ENCODE results near the gene PARD6A. TPM values are rescaled to one million over a fixed set of nuclear protein-coding genes. Genes with fewer than 3 reads are reported as not detected.

The PARD6A gene
- total RNA-seq, 2 experiments from 2014 or later, result 4.5 to 4.7 TPM

GRCh38 chr16:67653128-67653788 is 7.5 kb upstream of the PARD6A start:
- no peaks in the 10 kb centered on the region for H3K27me3 Mint-ChIP-seq
- no peaks in the 10 kb centered on the region for H3K27me3 ChIP-seq (ENCODE audit: control insufficient read depth in 1 of 2, insufficient read depth in 2 of 2, low read length in 2 of 2)
- H3K27ac ChIP-seq (ENCODE audit: low read depth in 1 of 2, low read length in 2 of 2), result no peak overlapping the region
- no peak overlapping the region for H3K4me3 Mint-ChIP-seq
- no peaks in the 10 kb centered on the region for H3K9me3 ChIP-seq (ENCODE audit: control insufficient read depth in 1 of 2, insufficient read depth in 1 of 2, low read length in 2 of 2)
- DNase-seq, result peak in 1 of 14 experiments; percentile 38
- no peak overlapping the region for H3K4me3 ChIP-seq (ENCODE audit: low read length)
- no peak for TF ChIP-seq CTCF (IDR thresholded peaks at IDR 0.05)
- ChIA-PET CTCF (no interaction called here), POLR2A (no interaction called here)
- H3K36me3 ChIP-seq (ENCODE audit: insufficient read depth, low read length), result peaks cover 87% of the 10 kb centered on the region
- intact Hi-C loops (cut with DNase I, micrococcal nuclease), result no loop called here
- H3K4me1 ChIP-seq (ENCODE audit: insufficient read depth, low read length), result peaks cover 8% of the 10 kb centered on the region
- peaks cover 62% of the 10 kb centered on the region for H3K36me3 Mint-ChIP-seq (ENCODE audit: low read depth)
- H3K9me3 Mint-ChIP-seq, result no peaks in the 10 kb centered on the region
- no peak overlapping the region for H3K27ac Mint-ChIP-seq
- no peak for ATAC-seq (ENCODE audit: poor library complexity)
- H3K4me1 Mint-ChIP-seq (ENCODE audit: low read depth), result peaks cover 12% of the 10 kb centered on the region

- Histone ChIP-seq H3K4me1 (ENCODE audit: insufficient read depth, low read length) (peaks cover 14% of the 10 kb centered on the region), H3K27me3 (ENCODE audit: control insufficient read depth in 1 of 2, insufficient read depth in 2 of 2, low read length in 2 of 2) (no peaks in the 10 kb centered on the region), H3K27ac (ENCODE audit: low read depth in 1 of 2, low read length in 2 of 2) (no peak overlapping the region), H3K9me3 (ENCODE audit: control insufficient read depth in 1 of 2, insufficient read depth in 1 of 2, low read length in 2 of 2) (no peaks in the 10 kb centered on the region), H3K36me3 (ENCODE audit: insufficient read depth, low read length) (peaks cover 88% of the 10 kb centered on the region), H3K4me3 (ENCODE audit: low read length) (no peak overlapping the region)
- POLR2A ChIA-PET, result no interaction called here
- peak in 1 of 14 experiments; percentile 20 for DNase-seq
- H3K4me3 Mint-ChIP-seq, result no peak overlapping the region
- CTCF ChIA-PET, result no interaction called here
- H3K27ac Mint-ChIP-seq, result no peak overlapping the region
- intact Hi-C loops (cut with DNase I, micrococcal nuclease), result no loop called here
- peaks cover 59% of the 10 kb centered on the region for H3K36me3 Mint-ChIP-seq (ENCODE audit: low read depth)
- peaks cover 16% of the 10 kb centered on the region for H3K4me1 Mint-ChIP-seq (ENCODE audit: low read depth)
- H3K9me3 Mint-ChIP-seq, result no peaks in the 10 kb centered on the region
- H3K27me3 Mint-ChIP-seq, result no peaks in the 10 kb centered on the region
- no peak for TF ChIP-seq CTCF (IDR thresholded peaks at IDR 0.05)
- ATAC-seq (ENCODE audit: poor library complexity), result no peak
Observed at GRCh38 chr16:67653789-67654402, 6.9 kb upstream of the PARD6A start.

GRCh38 chr16:67654403-67654911 is 6.3 kb upstream of the PARD6A start:
- CTCF ChIA-PET, result no interaction called here
- ATAC-seq (ENCODE audit: poor library complexity) (no peak), DNase-seq (peak in 1 of 14 experiments; percentile 25)
- POLR2A ChIA-PET, result no interaction called here
- Histone ChIP-seq H3K36me3 (ENCODE audit: insufficient read depth, low read length) (peaks cover 82% of the 10 kb centered on the region), H3K4me1 (ENCODE audit: insufficient read depth, low read length) (peaks cover 20% of the 10 kb centered on the region), H3K4me3 (ENCODE audit: low read length) (no peak overlapping the region), H3K9me3 (ENCODE audit: control insufficient read depth in 1 of 2, insufficient read depth in 1 of 2, low read length in 2 of 2) (no peaks in the 10 kb centered on the region), H3K27me3 (ENCODE audit: control insufficient read depth in 1 of 2, insufficient read depth in 2 of 2, low read length in 2 of 2) (no peaks in the 10 kb centered on the region), H3K27ac (ENCODE audit: low read depth in 1 of 2, low read length in 2 of 2) (no peak overlapping the region)
- H3K27me3 Mint-ChIP-seq, result no peaks in the 10 kb centered on the region
- TF ChIP-seq CTCF (IDR thresholded peaks at IDR 0.05), result no peak
- no peaks in the 10 kb centered on the region for H3K9me3 Mint-ChIP-seq
- peaks cover 21% of the 10 kb centered on the region for H3K4me1 Mint-ChIP-seq (ENCODE audit: low read depth)
- intact Hi-C loops (cut with DNase I, micrococcal nuclease), result no loop called here
- H3K27ac Mint-ChIP-seq, result no peak overlapping the region
- H3K36me3 Mint-ChIP-seq (ENCODE audit: low read depth), result peaks cover 59% of the 10 kb centered on the region
- H3K4me3 Mint-ChIP-seq, result no peak overlapping the region

All from CD4-positive, alpha-beta T cell (primary cell).